ENCODE results near the gene ASAH2B. TPM values are rescaled to one million over a fixed set of nuclear protein-coding genes. Genes with fewer than 3 reads are reported as not detected.

ASAH2B gene
- total RNA-seq, 1 experiment from 2014 or later = 9.4 TPM

DNA sequence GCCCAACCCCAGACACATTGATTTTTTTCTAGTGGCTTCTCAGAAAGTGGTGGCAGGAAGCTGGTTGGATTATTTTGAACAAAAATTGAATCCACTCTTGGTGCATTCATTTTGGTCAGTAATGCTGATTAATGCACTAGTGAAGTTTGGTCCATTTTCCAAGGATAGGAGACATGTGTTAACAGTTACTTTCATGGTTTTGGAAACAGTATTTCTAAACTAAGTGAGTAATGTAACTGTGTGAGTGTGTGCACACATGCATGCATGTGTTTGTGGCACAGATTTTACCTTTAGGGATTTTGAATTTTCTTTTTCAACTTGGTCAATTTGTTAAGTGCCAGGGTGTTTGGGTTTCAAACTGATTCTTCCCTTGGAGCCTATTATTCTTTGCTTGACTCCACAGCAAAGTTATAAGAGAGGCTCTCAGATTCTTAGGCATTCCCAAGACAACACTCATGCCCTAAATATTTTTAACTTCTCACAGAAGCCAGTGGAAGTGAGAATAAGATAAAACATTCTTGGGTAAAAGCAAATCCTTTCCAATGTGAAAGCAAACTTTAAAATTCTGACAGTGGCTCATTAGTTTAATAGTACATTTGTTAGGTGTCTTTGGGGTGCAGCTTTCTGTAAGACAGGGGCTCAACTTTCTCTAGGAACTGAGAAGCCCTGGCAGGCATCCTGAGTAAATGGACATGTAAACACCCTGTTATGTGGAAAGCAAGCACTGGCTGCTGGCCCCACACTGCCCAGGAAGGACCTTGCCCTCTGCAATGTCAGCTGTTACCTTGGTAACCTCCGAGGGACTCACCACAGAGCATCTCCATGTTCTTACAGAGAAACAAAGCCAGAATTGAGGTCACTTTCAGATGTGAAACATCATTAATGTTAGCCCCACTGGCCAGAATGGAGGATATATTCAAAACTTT is 68.4 kb downstream of the ASAH2B start:
- TF ChIP-seq, protein P1, sequence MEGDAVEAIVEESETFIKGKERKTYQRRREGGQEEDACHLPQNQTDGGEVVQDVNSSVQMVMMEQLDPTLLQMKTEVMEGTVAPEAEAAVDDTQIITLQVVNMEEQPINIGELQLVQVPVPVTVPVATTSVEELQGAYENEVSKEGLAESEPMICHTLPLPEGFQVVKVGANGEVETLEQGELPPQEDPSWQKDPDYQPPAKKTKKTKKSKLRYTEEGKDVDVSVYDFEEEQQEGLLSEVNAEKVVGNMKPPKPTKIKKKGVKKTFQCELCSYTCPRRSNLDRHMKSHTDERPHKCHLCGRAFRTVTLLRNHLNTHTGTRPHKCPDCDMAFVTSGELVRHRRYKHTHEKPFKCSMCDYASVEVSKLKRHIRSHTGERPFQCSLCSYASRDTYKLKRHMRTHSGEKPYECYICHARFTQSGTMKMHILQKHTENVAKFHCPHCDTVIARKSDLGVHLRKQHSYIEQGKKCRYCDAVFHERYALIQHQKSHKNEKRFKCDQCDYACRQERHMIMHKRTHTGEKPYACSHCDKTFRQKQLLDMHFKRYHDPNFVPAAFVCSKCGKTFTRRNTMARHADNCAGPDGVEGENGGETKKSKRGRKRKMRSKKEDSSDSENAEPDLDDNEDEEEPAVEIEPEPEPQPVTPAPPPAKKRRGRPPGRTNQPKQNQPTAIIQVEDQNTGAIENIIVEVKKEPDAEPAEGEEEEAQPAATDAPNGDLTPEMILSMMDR (IDR thresholded peaks at IDR 0.05; ENCODE audit: insufficient read depth in 1 of 2, low read depth in 1 of 2, low read length in 1 of 2, severe bottlenecking in 1 of 2, unreplicated experiment in 1 of 2) = no peak
- Histone ChIP-seq H3K4me3 (ENCODE audit: low read depth, low read length) (no peak overlapping the region), H3K4me1 (peaks cover 8% of the 10 kb centered on the region), H3K27me3 (replicated peaks; ENCODE audit: control insufficient read depth, insufficient read depth, low read length) (no peaks in the 10 kb centered on the region), H3K36me3 (ENCODE audit: control insufficient read depth, insufficient read depth, low read length) (peaks cover 2% of the 10 kb centered on the region; the same call in 1 of the 2 replicates), H3K9me3 (no peaks in the 10 kb centered on the region)
- H3K36me3 Mint-ChIP-seq (ENCODE audit: insufficient read depth, unreplicated experiment) = no peaks in the 10 kb centered on the region
- no peaks in the 10 kb centered on the region for H3K9me3 Mint-ChIP-seq (ENCODE audit: unreplicated experiment)
- POLR2A ChIA-PET = no interaction called here
- H3K4me1 Mint-ChIP-seq (ENCODE audit: low read depth, unreplicated experiment) = peaks cover 11% of the 10 kb centered on the region
- intact Hi-C loops (cut with micrococcal nuclease; ENCODE audit: unreplicated experiment) = no loop called here
- no peaks in the 10 kb centered on the region for H3K27me3 Mint-ChIP-seq (ENCODE audit: insufficient read depth, unreplicated experiment)
- no peak overlapping the region for H3K27ac Mint-ChIP-seq (ENCODE audit: unreplicated experiment)
- DNase-seq = peak; percentile 68 to 75
- H3K4me3 Mint-ChIP-seq (ENCODE audit: unreplicated experiment) = no peak overlapping the region
- CTCF ChIA-PET = no interaction called here
- no TSS peak for BruUV-seq (replicated peaks)

Other genes with a start within 250 kb of the ASAH2B start
- 30.5 and 34.8 TPM in 2 replicates for gene SGMS1, start 116.0 kb upstream of the ASAH2B start, total RNA-seq (2022)
- 29.9 and 36.0 TPM in 2 replicates for gene A1CF, start 145.7 kb downstream of the ASAH2B start, total RNA-seq (2022)